H9 (cell line): ENCODE results near the gene XIAP. TPM values are rescaled to one million over a fixed set of nuclear protein-coding genes. Genes with fewer than 3 reads are reported as not detected.

Source experiments
- DNase-seq: peaks from one replicate; pipeline ENCODE4 v3.0.0-alpha.2; 2017
- H2AFZ ChIP-seq: one replicate; pipeline ENCODE4 v1.6.1; 2013; ENCODE audit warnings: mild to moderate bottlenecking, low read length, control low read depth, moderate library complexity
- H2AK5ac ChIP-seq: 2 replicates; pipeline ENCODE4 v1.6.1; 2013; ENCODE audit warnings: low read length, control low read depth, mixed read lengths; ENCODE audit not compliant: insufficient read length
- H2BK120ac ChIP-seq: one replicate; pipeline ENCODE4 v1.6.1; 2013; ENCODE audit warnings: low read depth, mild to moderate bottlenecking, low read length, control low read depth, inconsistent platforms; ENCODE audit not compliant: poor library complexity, severe bottlenecking
- H2BK12ac ChIP-seq: 2 replicates; pipeline ENCODE4 v1.6.1; 2013; ENCODE audit warnings: low read length, control low read depth, mixed read lengths, low read depth; ENCODE audit not compliant: insufficient read length
- H2BK15ac ChIP-seq: 2 replicates; pipeline ENCODE4 v1.6.1; 2013; ENCODE audit warnings: low read depth, low read length, control low read depth
- H2BK20ac ChIP-seq: one replicate; pipeline ENCODE4 v1.6.1; 2013; ENCODE audit warnings: low read depth, mild to moderate bottlenecking, low read length, control low read depth, inconsistent platforms; ENCODE audit not compliant: poor library complexity, severe bottlenecking
- H2BK5ac ChIP-seq: 2 replicates; pipeline ENCODE4 v1.6.1; 2013; ENCODE audit warnings: low read length, control low read depth, mixed read lengths; ENCODE audit not compliant: insufficient read length
- H3K14ac ChIP-seq: 2 replicates; pipeline ENCODE4 v1.6.1; 2013; ENCODE audit warnings: low read length, control low read depth; ENCODE audit not compliant: insufficient read depth
- H3K18ac ChIP-seq: 2 replicates; pipeline ENCODE4 v1.6.1; 2013; ENCODE audit warnings: low read depth, mild to moderate bottlenecking, mixed read lengths, low read length, control low read depth; ENCODE audit not compliant: insufficient read length
- H3K23ac ChIP-seq: 2 replicates; pipeline ENCODE4 v1.6.1; 2013; ENCODE audit warnings: low read length, control low read depth, mixed read lengths, low read depth; ENCODE audit not compliant: insufficient read length
- H3K23me2 ChIP-seq: 2 replicates; pipeline ENCODE4 v1.6.1; 2013; ENCODE audit warnings: low read depth, mild to moderate bottlenecking, mixed read lengths, low read length, control low read depth; ENCODE audit not compliant: insufficient read length, poor library complexity, severe bottlenecking
- H3K27ac ChIP-seq: 2 replicates; pipeline ENCODE4 v1.5.1; 2013; ENCODE audit warnings: low read length, control low read depth, mixed read lengths, low read depth; ENCODE audit not compliant: insufficient read length
- H3K27me3 ChIP-seq: 2 replicates; pipeline ENCODE4 v1.6.1; 2013; ENCODE audit warnings: low read length, control low read depth, inconsistent platforms; ENCODE audit not compliant: insufficient read depth
- H3K4ac ChIP-seq: 2 replicates; pipeline ENCODE4 v1.6.1; 2013; ENCODE audit warnings: low read depth, mild to moderate bottlenecking, control low read depth, inconsistent platforms, low read length, moderate library complexity
- H3K4me1 ChIP-seq: 2 replicates; pipeline ENCODE4 v1.6.1; 2013; ENCODE audit warnings: low read length, control low read depth, inconsistent platforms; ENCODE audit not compliant: insufficient read depth
- H3K4me2 ChIP-seq: 2 replicates; pipeline ENCODE4 v1.6.1; 2013; ENCODE audit warnings: low read length, control low read depth, mixed read lengths; ENCODE audit not compliant: insufficient read length, insufficient read depth
- H3K56ac ChIP-seq: 2 replicates; pipeline ENCODE4 v1.6.1; 2013; ENCODE audit warnings: low read depth, mild to moderate bottlenecking, mixed read lengths, low read length, control low read depth; ENCODE audit not compliant: insufficient read length
- H3K79me1 ChIP-seq: 2 replicates; pipeline ENCODE4 v1.6.1; 2013; ENCODE audit warnings: low read depth, mild to moderate bottlenecking, moderate library complexity, low read length, control low read depth, inconsistent platforms; ENCODE audit not compliant: insufficient read depth, poor library complexity, severe bottlenecking
- H3K79me2 ChIP-seq: 2 replicates; pipeline ENCODE4 v1.6.1; 2013; ENCODE audit warnings: low read length, control low read depth, inconsistent platforms; ENCODE audit not compliant: insufficient read depth
- H3K9ac ChIP-seq: 2 replicates; pipeline ENCODE4 v1.6.1; 2013; ENCODE audit warnings: low read length, control low read depth, mixed read lengths; ENCODE audit not compliant: insufficient read length; ENCODE audit errors: extremely low read depth
- H3K9me3 ChIP-seq: one replicate; pipeline ENCODE4 v1.6.1; 2013; ENCODE audit warnings: low read depth, low read length, inconsistent platforms; ENCODE audit not compliant: control insufficient read depth
- H3T11ph ChIP-seq: one replicate; pipeline ENCODE4 v1.6.1; 2013; ENCODE audit warnings: mild to moderate bottlenecking, low read length, control low read depth, inconsistent platforms
- H4K20me1 ChIP-seq: one replicate; pipeline ENCODE4 v1.6.1; 2013; ENCODE audit not compliant: control insufficient read depth, insufficient read length, insufficient read depth
- H4K5ac ChIP-seq: 2 replicates; pipeline ENCODE4 v1.6.1; 2013; ENCODE audit warnings: low read depth, mild to moderate bottlenecking, mixed read lengths, low read length, control low read depth; ENCODE audit not compliant: insufficient read length
- H4K8ac ChIP-seq: replicated peaks from 2 replicates; pipeline ENCODE4 v1.6.1; 2013; ENCODE audit warnings: low read length, control low read depth, mixed read lengths, low read depth; ENCODE audit not compliant: insufficient read length
- H4K91ac ChIP-seq: 2 replicates; pipeline ENCODE4 v1.6.1; 2013; ENCODE audit warnings: low read depth, mild to moderate bottlenecking, moderate library complexity, mixed read lengths, low read length, control low read depth; ENCODE audit not compliant: insufficient read length
- H3K27ac Mint-ChIP-seq, 3 experiments: 2 replicates in 2 of 3; 3 replicates in 1 of 3; pipeline ENCODE4 v1.8.0; 2020 to 2021; ENCODE audit warnings: mixed read lengths in 3 of 3, mild to moderate bottlenecking in 1 of 3, moderate library complexity in 1 of 3
- H3K27me3 Mint-ChIP-seq: 2 replicates; pipeline ENCODE4 v1.8.0; 2021; ENCODE audit warnings: low read depth, mild to moderate bottlenecking, moderate library complexity, mixed read lengths
- H3K36me3 Mint-ChIP-seq, 3 experiments: 2 replicates in 2 of 3; 3 replicates in 1 of 3; pipeline ENCODE4 v1.8.0; 2020 to 2021; ENCODE audit warnings: low read depth in 3 of 3, mixed read lengths in 3 of 3; ENCODE audit not compliant: insufficient read depth in 1 of 3
- H3K4me1 Mint-ChIP-seq, 2 experiments: 2 replicates each; pipeline ENCODE4 v1.8.0; 2020; ENCODE audit warnings: mixed read lengths in 2 of 2
- H3K4me3 Mint-ChIP-seq, 2 experiments: 2 replicates in 1 of 2; 3 replicates in 1 of 2; pipeline ENCODE4 v1.8.0; 2020 to 2021; ENCODE audit warnings: mild to moderate bottlenecking in 2 of 2, mixed read lengths in 2 of 2, moderate library complexity in 1 of 2
- H3K9me3 Mint-ChIP-seq, 2 experiments: 2 replicates in 1 of 2; 3 replicates in 1 of 2; pipeline ENCODE4 v1.8.0; 2020; ENCODE audit warnings: mild to moderate bottlenecking in 2 of 2, mixed read lengths in 2 of 2, moderate library complexity in 1 of 2
- CTCF ChIP-seq: fragments of 200-600 bp; sonication (generic); conservative IDR thresholded peaks from 3 replicates; pipeline ENCODE4 v1.8.0; 2021; ENCODE audit warnings: antibody characterized with exemption, mild to moderate bottlenecking
- WGBS: extraction: QIAGEN DNeasy Blood & Tissue Kit; methylation state at CpG from one replicate; pipeline ENCODE4 v1.1.7; 2013; ENCODE audit warnings: missing lambda C conversion rate, low lambda C conversion rate, mixed read lengths; ENCODE audit not compliant: insufficient read length; ENCODE audit errors: extremely low coverage; 5-methylcytosine and 5-hydroxymethylcytosine counted together
- total RNA-seq: library from RNA; stranded (reverse); gene quantifications from 2 replicates; pipeline ENCODE4 v1.2.1, GENCODE V29; 2021

The XIAP gene
- total RNA-seq, 1 experiment from 2014 or later, result 40.5 TPM

GRCh38 chrX:123949846-123950245 lies 90.0 kb downstream of the XIAP start:
- H3K27me3 Mint-ChIP-seq, result no peaks in the 10 kb centered on the region
- H3K14ac ChIP-seq, result no peak overlapping the region

More at GRCh38 chrX:123949846-123950245, 90.0 kb downstream of the XIAP start:
- Histone ChIP-seq H3K18ac (no peak overlapping the region), H2BK15ac (no peak overlapping the region), H3K79me2 (no peaks in the 10 kb centered on the region), H2BK120ac (no peak overlapping the region), H4K5ac (no peak overlapping the region), H3K56ac (no peak overlapping the region), H3K4me1 (no peaks in the 10 kb centered on the region), H2BK5ac (no peak overlapping the region), H3K27ac (no peak overlapping the region), H3K4me2 (no peak overlapping the region), H3K27me3 (no peaks in the 10 kb centered on the region), H4K8ac (no peak overlapping the region), H4K20me1 (no peaks in the 10 kb centered on the region), H2AK5ac (no peak overlapping the region), H2BK20ac (no peak overlapping the region), H3K9me3 (peaks cover 14% of the 10 kb centered on the region), H3T11ph (no peak overlapping the region), H3K9ac (no peak overlapping the region), H4K91ac (no peak overlapping the region), H2BK12ac (no peak overlapping the region), H3K23ac (no peak overlapping the region), H3K79me1 (no peaks in the 10 kb centered on the region), H3K23me2 (no peaks in the 10 kb centered on the region), H2AFZ (no peak overlapping the region), H3K4ac (no peak overlapping the region)
- no CpG with 5 or more reads among the region's 2 CpGs for WGBS
- Mint-ChIP-seq H3K9me3 (peaks cover 7 to 48% of the 10 kb centered on the region in 2 experiments; a peak in 3 of 5 replicates), H3K4me1 (peaks cover 0 to 3% of the 10 kb centered on the region in 2 experiments; a peak in 1 of 4 replicates), H3K36me3 (peaks cover 0 to 10% (median 5%) of the 10 kb centered on the region in 3 experiments; a peak in 3 of 7 replicates), H3K4me3 (no peak overlapping the region), H3K27ac (no peak overlapping the region)
- no peak for TF ChIP-seq CTCF
- DNase-seq, result no peak
